Posterior vena cava (tissue), 2 donors: ENCODE measurements around the gene SMG7. TPM values are rescaled to one million over a fixed set of nuclear protein-coding genes. Genes with fewer than 3 reads are reported as not detected.

Source experiments
- DNase-seq: peaks from one replicate; pipeline ENCODE4 v3.0.0-alpha.2; 2020; ENCODE audit warnings: low spot score
- intact Hi-C, 2 donors: fragments of 100-400 bp; cut with DNase I; formaldehyde crosslinking; loops; one replicate each; pipeline versions ENCODE4 v1.14.1 to v1.14.2; 2022 to 2023
- total RNA-seq, 2 donors: library from RNA; stranded (reverse); fragmentation: NEBNext Ultra II Directional; extraction: Animal tissue kit (Norgen Biotek cat#: 25700); gene quantifications; one replicate each; pipeline ENCODE4 v1.2.1, GENCODE V29; 2021
- donor health status: DM: yes; HTN: yes; CAD: no.
- donor health status: DM: yes; HTN: yes; CAD: no.

SMG7 gene
- total RNA-seq, 2 donors from 2014 or later: 27.9 to 34.3 TPM

DNA sequence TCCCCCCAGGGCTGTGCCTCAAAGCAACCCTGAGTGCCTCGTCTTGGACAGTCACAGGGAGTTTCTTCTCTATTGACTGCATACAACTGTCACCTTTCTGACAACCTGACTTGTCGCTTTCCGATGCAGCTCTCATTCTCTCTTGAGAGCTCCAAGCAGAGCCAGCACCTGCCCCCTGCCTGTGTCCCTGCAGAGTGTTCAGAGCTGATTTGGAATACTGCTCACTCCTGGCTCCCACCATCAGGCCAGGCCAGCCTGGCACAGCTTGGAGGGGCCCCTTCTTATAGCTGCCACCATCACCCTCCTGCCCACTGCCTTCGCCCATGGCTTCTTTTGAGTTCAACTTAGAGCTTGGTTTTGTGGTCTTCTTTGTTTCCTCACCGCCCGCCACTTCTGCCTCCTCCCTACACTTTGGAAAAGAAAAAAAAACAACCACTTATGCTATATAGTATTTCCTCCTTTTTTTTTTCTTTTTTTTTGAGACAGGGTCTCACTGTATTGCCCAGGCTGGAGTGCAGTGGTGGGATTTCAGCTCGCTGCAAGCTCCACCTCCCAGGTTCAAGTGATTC lies 105.7 kb downstream of the SMG7 start:
- intact Hi-C loops: no loop called here
- no peak for DNase-seq

DNA sequence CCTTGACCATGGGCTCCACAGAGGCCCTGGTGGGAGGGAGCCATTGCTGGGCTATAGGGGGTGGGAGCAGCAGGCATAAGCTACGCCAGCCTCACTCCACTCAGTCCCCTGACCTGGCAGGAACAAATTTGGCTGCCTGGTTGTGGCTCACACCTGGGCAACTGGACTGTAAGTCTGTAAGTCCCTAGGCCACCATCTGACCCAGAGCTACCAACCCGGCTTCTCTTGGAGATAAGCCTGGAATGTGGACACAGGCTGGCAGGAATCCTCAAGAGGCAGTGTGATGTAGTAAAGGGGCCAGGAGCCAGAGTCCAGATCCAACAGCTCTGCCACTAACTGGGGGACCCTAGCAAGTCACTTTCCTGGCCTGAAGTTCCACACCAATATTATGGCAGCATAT lies 106.6 kb downstream of the SMG7 start:
- DNase-seq: no peak
- intact Hi-C loops: no loop called here

DNA sequence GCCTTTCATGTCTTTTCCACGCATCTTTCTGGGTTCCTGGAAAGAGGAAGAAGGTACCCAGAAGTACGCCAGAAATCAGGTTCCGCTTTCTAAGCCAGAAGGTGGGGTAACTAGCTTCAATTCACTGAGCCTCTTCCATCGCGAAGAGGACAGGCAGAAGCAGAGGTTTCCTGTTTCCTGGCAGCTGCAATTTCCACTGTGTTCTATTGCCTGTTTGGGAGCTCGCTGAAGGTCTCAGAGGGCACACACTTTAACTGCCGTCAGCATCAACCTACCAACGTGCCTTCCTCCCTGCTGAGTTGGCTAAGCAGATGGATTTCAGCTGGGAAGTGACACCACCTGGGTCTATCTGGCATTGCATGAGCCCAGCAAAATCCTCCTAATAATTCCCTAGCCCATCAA lies 108.0 kb downstream of the SMG7 start:
- no peak for DNase-seq
- intact Hi-C loops: no loop called here

DNA sequence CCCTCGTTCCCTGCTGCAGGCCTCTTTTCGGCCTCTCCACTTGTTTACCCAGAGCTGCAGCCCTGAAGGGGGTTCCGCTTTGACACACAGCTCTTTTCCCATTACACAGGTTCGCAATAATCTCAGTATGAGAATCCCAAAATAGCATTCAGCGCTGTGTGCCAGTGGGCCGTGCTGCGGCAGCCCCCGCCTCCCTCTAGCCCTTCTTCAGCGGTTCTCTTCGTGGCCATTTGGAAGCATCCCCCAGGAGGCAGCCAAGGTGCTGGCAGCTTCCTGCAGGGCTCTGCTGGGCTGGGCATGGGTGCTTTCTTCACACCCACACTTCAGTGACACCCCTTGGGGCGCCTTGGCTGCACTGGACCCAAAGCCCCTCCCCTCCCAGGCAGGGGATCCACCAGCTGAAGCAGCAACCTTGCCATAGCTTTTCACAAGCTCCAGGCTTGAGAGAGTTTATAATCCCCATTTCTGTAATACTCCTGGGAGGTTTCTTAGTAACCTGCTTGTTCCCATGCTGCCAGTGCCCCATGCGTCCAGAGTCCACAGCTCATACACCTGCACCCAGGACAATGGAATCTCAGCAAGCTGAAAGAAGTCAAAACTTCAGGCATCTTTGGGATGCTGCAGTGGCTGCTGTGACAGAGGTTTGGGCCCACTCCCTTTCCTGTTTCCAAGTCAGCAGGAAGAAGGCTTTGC lies 109.9 kb downstream of the SMG7 start:
- DNase-seq: no peak
- intact Hi-C loops: no loop called here

DNA sequence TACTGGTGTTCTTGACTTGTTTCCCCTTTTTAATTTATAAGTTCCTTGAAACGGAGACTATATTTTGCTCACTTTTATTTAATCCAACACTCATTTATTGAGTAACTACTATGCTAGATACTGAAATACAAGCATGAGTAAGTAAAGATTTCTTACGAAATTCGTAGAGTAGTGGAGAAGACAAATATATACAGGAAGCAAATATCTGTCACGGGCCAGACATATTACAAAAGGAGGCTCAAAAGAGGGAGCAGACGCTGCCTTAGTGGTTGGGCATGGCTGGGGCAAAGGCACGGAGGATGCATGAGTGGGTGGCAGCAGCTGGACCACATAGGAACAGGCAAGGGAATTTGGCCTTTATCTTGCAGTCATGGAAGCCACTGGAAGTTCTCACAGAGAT lies 111.2 kb downstream of the SMG7 start:
- intact Hi-C loops: no loop called here
- no peak for DNase-seq

DNA sequence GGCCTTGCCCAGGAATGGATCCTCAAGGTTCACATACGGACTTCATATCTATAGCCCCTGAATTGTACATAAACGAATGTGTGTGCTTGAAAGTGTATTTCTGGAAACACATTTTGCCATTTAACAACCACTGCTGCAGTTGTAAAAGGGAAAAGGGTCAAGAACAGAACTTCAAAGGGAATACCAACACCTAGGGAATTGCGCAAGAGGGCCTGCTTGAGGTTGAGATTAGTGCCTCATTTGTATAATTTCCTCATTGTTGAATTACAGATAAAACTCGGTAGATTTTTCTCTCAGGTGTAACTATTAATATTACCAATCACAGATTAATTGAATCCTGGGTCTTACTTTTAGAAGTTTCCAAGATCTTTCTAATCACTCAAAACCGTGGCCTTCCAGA lies 111.8 kb downstream of the SMG7 start:
- intact Hi-C loops: no loop called here
- DNase-seq: no peak

DNA sequence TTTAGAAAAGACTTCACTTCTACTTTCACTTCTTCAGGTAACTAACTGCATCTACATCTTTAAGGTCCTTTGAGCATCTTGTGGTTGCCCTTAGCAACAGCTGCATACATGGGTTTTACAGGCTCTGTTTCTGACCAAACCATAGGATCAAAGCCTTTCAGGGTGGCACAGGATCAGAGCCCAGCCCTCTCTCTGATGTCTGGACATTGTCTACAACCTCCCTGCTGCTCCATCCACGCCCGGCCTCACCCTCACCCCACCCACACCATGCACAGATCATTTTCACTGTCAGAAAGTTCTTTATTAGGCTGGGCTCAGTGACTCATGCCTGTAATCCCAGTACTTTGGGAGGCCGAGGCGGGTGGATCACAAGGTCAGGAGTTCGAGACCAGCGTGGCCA lies 112.7 kb downstream of the SMG7 start:
- intact Hi-C loops: no loop called here
- DNase-seq: no peak

DNA sequence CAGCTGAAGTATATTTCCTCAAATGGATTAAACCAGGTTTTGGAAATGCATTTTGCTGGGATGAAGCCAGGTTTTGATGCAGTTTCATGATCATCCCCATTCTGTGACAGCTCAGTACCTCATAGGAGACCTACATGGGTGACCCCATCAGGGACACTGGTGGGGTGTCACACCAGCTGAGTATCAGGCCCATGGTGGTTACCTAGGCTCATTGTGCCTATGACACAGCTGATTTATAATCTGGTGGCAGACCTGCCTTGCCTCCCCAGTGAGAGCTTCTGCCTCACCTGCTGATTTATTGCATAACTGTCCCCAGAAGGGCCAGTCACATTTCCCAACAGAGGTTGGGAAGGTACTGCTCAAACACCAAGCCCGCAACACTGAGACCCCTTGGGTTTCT lies 114.2 kb downstream of the SMG7 start:
- no peak for DNase-seq
- intact Hi-C loops: no loop called here

DNA sequence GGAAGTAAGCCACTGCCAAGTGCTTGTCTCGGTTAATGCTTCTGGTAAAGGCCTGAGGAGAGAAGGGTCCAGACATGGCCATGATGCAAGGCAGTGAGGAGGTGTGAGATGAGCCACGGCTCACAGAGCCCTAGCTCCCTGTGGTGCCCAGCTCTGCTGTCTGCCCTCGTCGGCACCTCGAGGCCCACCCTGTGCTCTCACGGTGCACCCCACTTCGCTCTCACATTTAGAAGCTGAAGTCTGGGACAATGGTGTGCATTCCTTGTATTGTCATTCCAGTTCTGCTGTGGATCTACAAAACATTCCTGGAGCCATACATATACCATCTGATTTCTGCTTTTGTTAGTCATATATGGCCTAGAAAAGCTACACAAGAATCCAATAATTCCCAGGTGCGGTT lies 114.6 kb downstream of the SMG7 start:
- no peak for DNase-seq
- intact Hi-C loops: no loop called here

DNA sequence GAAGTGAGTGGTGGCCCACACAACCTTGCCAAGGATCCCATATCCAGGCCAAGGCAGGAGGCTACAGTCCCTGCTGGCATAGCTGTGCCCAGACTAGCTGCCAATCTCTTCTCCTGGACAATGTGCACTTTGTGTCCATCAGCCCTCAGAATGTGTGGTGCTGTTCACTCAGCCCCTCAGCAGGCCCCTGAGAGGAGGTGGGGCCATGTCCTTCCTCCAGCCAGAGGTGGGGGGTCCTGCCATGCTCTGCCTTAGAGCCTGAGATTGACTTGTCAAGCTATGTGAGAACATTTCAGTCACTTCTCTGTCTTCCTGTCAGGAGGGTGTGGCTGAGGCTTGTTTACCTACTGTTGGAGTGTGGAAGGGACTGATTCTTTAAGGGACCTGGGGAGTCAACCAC lies 116.5 kb downstream of the SMG7 start:
- intact Hi-C loops: no loop called here
- no peak for DNase-seq

DNA sequence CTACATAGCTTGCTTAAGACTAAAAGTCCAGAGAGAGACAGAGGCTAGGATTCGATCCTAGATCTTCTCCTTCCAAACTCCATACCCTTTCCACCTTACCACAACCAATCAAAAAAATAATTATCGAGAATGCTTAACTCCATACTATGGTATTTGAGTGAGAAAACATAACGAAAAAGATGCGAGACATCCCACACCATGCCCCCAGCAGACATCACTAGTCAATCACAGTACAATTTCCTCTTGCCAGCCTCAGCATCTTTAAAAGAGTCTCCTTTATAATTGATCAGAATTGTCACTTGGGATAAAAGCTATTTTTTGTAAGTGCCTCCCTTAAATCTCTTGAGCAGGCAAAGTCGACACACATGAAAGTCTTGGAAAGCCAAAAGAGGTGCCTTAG lies 117.1 kb downstream of the SMG7 start:
- no peak for DNase-seq
- intact Hi-C loops: no loop called here

DNA sequence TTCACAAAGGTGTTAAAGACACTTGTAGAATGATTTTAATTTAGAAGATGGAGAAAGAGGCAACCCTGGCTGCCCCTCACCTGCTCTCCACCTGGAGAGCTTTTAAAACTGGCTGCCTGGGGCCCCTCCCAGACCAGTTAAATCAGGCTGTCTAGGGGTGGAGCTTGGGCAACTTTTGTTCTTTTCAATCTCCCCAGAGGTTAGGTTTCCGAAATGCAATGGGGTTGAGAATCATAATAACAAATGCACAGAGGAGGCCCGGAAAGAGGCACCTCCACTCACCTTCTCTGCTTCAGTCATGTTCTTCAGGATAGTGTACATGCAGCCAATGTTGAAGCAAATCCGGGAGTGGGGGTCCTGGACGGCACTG lies 117.6 kb downstream of the SMG7 start:
- DNase-seq: no peak
- intact Hi-C loops: no loop called here

DNA sequence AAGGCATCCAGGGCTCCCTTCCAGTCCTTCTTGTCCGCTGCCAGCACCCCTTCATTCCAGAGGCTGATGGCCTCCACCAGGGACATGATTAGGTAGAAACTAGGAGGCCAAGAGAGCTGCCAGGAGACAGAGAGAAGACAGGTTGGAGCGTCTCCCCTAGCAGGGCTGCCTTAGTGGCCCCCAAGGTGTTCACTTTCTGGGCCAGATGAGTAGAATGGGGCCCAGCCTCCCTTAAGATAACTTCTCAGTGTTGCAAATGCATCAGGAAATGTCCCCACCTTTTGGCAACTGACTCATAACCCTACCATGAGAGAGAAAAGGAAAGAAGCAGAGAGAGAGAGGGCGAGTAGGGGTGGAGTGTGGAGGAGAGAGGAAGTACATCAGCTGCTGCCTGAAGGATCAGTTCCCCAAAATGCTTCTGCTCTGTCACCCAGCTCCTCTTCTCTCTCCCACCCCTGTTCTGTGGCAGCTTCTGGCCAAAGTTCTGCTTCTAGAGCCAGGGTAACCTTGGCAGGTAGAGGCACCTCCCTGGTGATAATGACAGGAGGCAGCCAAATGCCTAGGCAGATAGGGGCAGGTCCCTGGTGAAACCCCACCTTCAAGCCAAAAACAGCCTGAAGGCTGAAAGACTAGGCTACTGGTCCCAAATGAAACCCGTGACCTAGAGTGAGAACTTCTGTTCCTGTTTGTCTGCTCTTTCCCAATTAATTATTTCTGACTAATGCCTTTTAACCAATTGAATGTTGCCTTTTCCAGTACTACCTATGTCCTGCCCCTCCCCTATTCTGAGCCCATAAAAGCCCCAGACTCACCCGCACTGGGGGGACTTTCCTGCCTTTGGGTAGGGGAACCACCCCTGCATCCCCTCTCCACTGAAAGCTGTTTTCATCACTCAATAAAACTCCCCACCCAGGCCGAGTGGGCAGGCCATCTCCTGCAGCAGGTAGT lies 118.2 kb downstream of the SMG7 start, which contains the start of gene NCF2:
Gene NCF2, minus strand, starts transcription at position 216 of the 948 bp plus-strand sequence. Its CDS starts 130 bp downstream, at position 86.
- no peak for DNase-seq

DNA sequence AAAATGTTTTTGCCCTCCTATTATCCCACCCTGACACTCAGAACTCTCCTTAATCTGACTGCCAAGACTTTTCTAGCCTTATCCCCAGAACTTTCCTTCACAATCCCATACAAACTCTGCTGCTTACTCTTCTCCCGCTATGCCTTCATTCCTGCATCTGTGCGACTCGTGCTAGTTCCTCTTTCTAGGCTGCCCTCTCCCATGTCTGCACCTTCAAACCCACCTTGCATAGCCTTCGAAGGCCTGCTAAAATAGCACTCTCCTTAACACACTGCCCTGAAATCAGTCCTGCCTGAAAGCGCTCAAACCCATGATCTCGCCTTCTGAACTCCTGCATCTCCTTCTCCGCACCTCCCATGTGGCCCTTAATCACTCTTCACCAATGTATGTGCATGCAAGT lies 120.4 kb downstream of the SMG7 start:
- DNase-seq: no peak
- intact Hi-C loops: no loop called here

More for the DNA sequence above, 118.2 kb downstream of the SMG7 start, which contains the start of gene NCF2:
- intact Hi-C loops: no loop called here

DNA sequence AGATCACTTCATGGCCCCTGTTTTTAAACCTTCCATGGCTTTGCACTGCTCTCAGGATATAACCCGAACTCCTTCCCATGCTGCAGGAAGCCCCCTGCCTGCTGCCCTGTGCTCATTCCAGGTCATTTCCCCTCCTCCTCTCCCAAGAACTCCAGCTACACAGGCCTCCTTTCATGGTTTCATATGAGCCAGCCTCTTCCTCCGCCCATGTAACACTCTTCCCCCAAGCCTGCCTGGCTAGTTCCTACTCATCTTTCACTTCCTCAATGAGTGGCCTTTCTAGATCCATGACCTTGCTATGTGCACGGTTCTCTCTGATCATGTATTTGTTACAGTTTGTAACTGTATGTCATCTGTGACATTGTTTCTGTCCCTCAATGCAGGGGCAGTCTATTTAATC lies 121.1 kb downstream of the SMG7 start:
- intact Hi-C loops: no loop called here
- DNase-seq: no peak

DNA sequence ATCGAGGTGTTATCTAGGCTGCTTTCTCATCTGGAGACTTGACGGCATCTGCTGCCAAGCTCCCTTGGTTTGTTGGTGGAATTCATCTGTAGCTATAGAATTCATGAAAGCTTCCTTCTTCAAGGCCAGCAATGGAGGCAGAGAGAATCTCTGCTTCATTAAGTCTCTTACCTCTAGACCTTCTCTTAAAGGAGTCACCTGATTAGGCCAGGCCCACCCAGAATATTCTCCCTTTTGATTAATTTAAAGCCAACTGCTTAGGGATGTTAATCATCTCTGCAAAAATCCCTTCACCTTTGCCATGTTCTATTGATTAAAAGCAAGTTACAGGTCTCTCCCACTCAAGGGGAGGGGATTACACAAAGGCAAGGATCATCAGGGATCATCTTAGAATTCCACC lies 123.2 kb downstream of the SMG7 start:
- intact Hi-C loops: no loop called here
- no peak for DNase-seq

DNA sequence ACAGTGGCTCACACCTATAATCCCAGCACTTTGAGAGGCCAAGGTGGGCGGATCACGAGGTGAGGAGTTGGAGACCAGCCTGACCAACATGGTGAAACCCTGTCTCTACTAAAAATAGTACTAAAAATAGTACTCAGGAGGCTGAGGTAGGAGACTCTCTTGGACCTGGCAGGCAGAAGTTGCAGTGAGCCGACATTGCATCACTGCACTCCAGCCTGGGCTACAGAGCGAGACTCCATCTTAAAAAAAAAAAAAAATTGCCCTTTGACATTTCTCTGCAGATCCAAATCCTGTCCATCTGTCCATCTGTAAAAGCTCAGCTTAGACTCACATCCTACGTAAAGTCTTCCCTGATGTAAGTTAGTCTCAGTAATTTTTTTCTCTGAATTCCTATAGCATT lies 124.2 kb downstream of the SMG7 start:
- intact Hi-C loops: no loop called here
- no peak for DNase-seq

DNA sequence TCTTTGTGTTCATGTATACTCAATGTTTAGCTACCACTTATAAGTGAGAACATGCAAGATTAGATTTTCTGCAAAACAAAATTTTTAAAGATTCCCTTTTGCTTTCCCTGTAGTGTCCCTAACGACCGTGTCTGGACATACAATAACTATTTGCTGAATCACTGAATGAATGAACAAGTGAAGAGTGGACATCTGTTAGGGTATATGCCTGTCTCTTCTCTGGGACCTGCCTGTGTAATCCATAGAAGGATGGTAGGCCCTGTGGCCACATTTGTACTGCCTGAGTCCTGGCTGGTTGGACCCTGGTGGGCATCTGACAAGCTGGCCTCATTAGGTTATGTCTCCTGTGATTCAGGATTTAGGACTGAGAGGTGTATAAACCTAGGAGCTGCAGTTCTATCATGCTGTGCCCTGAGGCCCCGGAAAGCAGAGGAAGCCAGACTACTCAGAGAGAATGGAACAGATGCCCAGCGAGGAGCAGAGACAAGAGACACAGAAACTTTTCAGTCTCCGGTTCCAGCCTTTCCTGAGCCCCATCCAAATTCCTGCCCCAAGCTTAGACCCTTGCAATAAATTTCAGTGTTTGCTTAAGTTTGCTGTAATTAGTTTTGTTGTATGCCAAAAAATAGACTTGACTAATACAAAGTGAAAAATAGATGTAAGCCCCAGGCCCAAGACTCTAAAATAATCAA lies 125.5 kb downstream of the SMG7 start:
- DNase-seq: no peak
- intact Hi-C loops: no loop called here

DNA sequence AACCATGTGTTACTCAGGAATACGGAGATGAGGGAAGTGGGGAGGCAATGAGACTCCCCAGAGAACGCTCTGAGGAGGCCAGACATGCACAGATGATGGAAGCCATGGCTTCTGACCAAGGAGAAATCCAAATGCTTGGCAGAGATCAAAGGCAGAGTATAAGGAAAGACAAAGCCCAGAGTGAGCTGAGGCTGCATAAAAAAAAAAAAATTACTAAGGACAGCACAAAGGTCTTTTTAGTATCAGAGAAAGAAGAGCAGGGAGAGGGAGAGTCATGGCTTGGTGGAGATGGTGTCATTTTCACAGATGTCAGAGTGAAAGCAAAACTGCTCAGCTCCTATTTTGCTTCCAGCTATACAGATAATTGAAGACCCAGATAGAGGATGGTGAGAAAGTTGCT lies 126.1 kb downstream of the SMG7 start:
- no peak for DNase-seq
- intact Hi-C loops: no loop called here

DNA sequence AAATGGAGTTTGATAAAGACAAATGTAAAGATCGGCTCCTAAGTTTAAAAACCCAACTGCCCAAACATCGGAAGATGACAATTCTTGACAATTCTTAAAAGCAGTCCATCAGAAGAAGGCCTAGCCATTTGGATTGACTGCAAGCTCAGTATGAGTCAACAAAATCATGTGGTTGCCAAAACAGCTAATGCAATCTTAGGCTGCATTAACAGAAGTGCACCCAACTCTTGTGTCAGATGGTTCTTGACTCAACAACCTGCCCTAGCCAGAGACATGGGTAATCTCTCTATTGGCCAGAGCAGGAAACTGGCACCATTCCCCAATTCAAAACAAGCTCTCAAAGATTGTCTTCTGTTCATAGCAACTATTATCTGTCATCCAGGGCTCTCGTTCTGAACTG lies 127.8 kb downstream of the SMG7 start:
- intact Hi-C loops: no loop called here
- no peak for DNase-seq
